22Rv1 (cell line): Measurements from ENCODE around the gene RLIM.

ENCODE experiments used
- H3K27ac ChIP-seq: fragments of 450-650 bp; 2 replicates; pipeline ENCODE4 v1.5.1; 2017
- ZFX ChIP-seq: fragments of 450-650 bp; IDR thresholded peaks from 2 replicates; pipeline ENCODE4 v1.6.1; 2017; ENCODE audit warnings: antibody characterized with exemption, borderline replicate concordance
- TF ChIP-seq, protein P1 (sequence below): fragments of 450-650 bp; IDR thresholded peaks from 2 replicates; pipeline ENCODE4 v1.5.1; 2017; ENCODE audit warnings: mild to moderate bottlenecking

The RLIM gene

GRCh38 chrX:74606342-74606741 is 8.1 kb downstream of the RLIM start:
- TF ChIP-seq ZFX = no peak
- TF ChIP-seq, protein P1, sequence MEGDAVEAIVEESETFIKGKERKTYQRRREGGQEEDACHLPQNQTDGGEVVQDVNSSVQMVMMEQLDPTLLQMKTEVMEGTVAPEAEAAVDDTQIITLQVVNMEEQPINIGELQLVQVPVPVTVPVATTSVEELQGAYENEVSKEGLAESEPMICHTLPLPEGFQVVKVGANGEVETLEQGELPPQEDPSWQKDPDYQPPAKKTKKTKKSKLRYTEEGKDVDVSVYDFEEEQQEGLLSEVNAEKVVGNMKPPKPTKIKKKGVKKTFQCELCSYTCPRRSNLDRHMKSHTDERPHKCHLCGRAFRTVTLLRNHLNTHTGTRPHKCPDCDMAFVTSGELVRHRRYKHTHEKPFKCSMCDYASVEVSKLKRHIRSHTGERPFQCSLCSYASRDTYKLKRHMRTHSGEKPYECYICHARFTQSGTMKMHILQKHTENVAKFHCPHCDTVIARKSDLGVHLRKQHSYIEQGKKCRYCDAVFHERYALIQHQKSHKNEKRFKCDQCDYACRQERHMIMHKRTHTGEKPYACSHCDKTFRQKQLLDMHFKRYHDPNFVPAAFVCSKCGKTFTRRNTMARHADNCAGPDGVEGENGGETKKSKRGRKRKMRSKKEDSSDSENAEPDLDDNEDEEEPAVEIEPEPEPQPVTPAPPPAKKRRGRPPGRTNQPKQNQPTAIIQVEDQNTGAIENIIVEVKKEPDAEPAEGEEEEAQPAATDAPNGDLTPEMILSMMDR = no peak
- no peak overlapping the region for H3K27ac ChIP-seq

- no peak for TF ChIP-seq ZFX
- TF ChIP-seq, protein P1 = no peak
- no peak overlapping the region for H3K27ac ChIP-seq
These were observed 11.4 kb downstream of the RLIM start for GRCh38 chrX:74603040-74603439.

GRCh38 chrX:74602142-74602541 is 12.3 kb downstream of the RLIM start:
- no peak overlapping the region for H3K27ac ChIP-seq

GRCh38 chrX:74593593-74593992 is 20.8 kb downstream of the RLIM start:
- no peak for TF ChIP-seq ZFX
- TF ChIP-seq, protein P1 = no peak

More at GRCh38 chrX:74602142-74602541, 12.3 kb downstream of the RLIM start:
- no peak for TF ChIP-seq ZFX
- TF ChIP-seq, protein P1 = no peak

DNA sequence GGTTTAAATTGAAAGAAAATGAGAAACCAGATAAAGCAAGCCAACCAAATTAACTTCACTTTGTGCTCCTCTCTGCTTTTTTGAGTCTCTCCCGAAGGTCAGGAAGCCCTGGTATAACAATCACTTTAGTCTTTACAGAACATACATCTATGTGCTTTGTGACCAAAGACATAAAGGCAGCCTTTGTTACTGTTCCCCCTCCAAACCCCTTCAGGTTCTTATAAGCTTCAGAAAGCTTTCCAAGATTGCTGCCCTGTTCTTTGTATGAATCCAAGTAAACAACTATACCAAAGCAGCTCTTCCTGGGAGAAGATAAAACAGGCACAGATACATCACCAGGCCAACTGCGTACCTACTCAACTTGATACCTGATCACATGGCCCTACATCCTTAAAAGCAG is 28.7 kb downstream of the RLIM start:
- H3K27ac ChIP-seq = no peak overlapping the region
- TF ChIP-seq, protein P1 = no peak
- TF ChIP-seq ZFX = no peak

More at GRCh38 chrX:74593593-74593992, 20.8 kb downstream of the RLIM start:
- H3K27ac ChIP-seq = no peak overlapping the region

GRCh38 chrX:74579597-74580198 is 34.7 kb downstream of the RLIM start:
- TF ChIP-seq, protein P1 = no peak
- TF ChIP-seq ZFX = no peak

DNA sequence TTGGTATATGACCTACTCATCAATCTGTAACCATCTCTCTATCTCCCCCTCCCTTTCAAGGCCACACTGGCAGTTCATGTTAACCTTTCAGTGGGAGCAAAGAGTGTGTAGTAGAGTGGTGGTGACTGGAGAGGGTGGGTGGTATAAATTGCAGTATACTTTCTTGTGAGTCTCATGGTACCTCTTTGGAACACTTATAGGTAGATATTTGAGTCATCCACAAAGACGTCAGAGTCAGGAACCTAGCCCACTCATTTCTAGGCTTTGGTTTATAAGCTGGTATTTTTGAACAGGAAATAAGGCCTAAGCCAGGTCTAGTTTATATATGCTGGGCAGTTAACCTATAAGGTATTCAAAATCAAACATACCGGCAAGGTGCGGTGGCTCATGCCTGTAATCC is 36.3 kb downstream of the RLIM start:
- TF ChIP-seq ZFX = no peak
- TF ChIP-seq, protein P1 = no peak
- H3K27ac ChIP-seq = no peak overlapping the region

More at GRCh38 chrX:74579597-74580198, 34.7 kb downstream of the RLIM start:
- H3K27ac ChIP-seq = no peak overlapping the region
